HG03280 (cell line): ENCODE measurements around the gene SPRYD7.
"Not testable (repeated sequence)": the region's sequence is repeated elsewhere in the genome, so short reads cannot be mapped to it uniquely, and the experiment has no call there.

Experiments used
- ATAC-seq: cut with Tn5 transposase; IDR thresholded peaks from one replicate; pipeline ENCODE4 v1.9.1; 2021; ENCODE audit warnings: mild to moderate bottlenecking, moderate library complexity; ENCODE audit not compliant: unreplicated experiment

The SPRYD7 gene

GRCh38 chr13:49936075-49936967 is at the start of gene SPRYD7:
SPRYD7 (minus strand) TSS chr13:49936340; CDS start chr13:49936235, 105 bp downstream.
- ATAC-seq: peak; percentile 99

- ATAC-seq: no peak
Observed at GRCh38 chr13:49985129-49985528, 49.0 kb upstream of the SPRYD7 start.

GRCh38 chr13:49980266-49980665 is 44.1 kb upstream of the SPRYD7 start:
- ATAC-seq: no peak

GRCh38 chr13:49977992-49978391 is 41.9 kb upstream of the SPRYD7 start:
- ATAC-seq: no peak

- peak; percentile 75 for ATAC-seq
Observed at GRCh38 chr13:49976314-49977258, 40.4 kb upstream of the SPRYD7 start.

GRCh38 chr13:49975826-49976225 is 39.7 kb upstream of the SPRYD7 start:
- ATAC-seq: no peak

GRCh38 chr13:49972709-49973108 is 36.6 kb upstream of the SPRYD7 start:
- ATAC-seq: no peak

- ATAC-seq: no peak
Observed at GRCh38 chr13:49967456-49967855, 31.3 kb upstream of the SPRYD7 start.

- no peak for ATAC-seq
Observed at GRCh38 chr13:49958321-49958720, 22.2 kb upstream of the SPRYD7 start.

GRCh38 chr13:49956131-49956530 is 20.0 kb upstream of the SPRYD7 start:
- ATAC-seq: no peak

- no peak for ATAC-seq
Observed at GRCh38 chr13:49954674-49955455, 18.7 kb upstream of the SPRYD7 start.

GRCh38 chr13:49953560-49953959 is 17.4 kb upstream of the SPRYD7 start:
- ATAC-seq: no peak

- no peak for ATAC-seq
Observed at GRCh38 chr13:49951754-49952535, 15.8 kb upstream of the SPRYD7 start.

GRCh38 chr13:49948777-49949270 is 12.7 kb upstream of the SPRYD7 start:
- not testable (repeated sequence) for ATAC-seq

GRCh38 chr13:49939321-49939720 is 3.2 kb upstream of the SPRYD7 start:
- ATAC-seq: no peak

GRCh38 chr13:49938921-49939320 is 2.8 kb upstream of the SPRYD7 start:
- no peak for ATAC-seq

- no peak for ATAC-seq
Observed at GRCh38 chr13:49938314-49938713, 2.2 kb upstream of the SPRYD7 start.

GRCh38 chr13:49936968-49937273 is 781 bp upstream of the SPRYD7 start:
- ATAC-seq: no peak

- ATAC-seq: peak; percentile 19
Observed at GRCh38 chr13:49935171-49936074, 717 bp downstream of the SPRYD7 start.
